Fibroblast of skin of abdomen (primary cell): ENCODE results near the gene C1orf232. TPM values are rescaled to one million over a fixed set of nuclear protein-coding genes. Genes with fewer than 3 reads are reported as not detected.

ENCODE experiments used
- DNase-seq: peaks from one replicate; pipeline ENCODE4 v3.0.0-alpha.2; 2013
- polyA plus RNA-seq, 2 experiments: library from polyadenylated mRNA; unstranded; fragments of 120-200 nt; gene quantifications; one replicate each; pipeline ENCODE4 v1.2.1, GENCODE V29; 2013; ENCODE audit not compliant: insufficient read length in 2 of 2

Gene C1orf232
- not detected for polyA plus RNA-seq (2013, experiment 1 of 2; ENCODE audit: insufficient read length)
- not detected for polyA plus RNA-seq (2013, experiment 2 of 2; ENCODE audit: insufficient read length)

- DNase-seq: no peak
These were observed at the start of gene C1orf232 for GRCh38 chr1:26168410-26169197. C1orf232 (minus strand) TSS chr1:26168963; CDS start chr1:26168499, 464 bp downstream.

GRCh38 chr1:26215246-26215645 is 46.5 kb upstream of the C1orf232 start:
- DNase-seq: no peak

- no peak for DNase-seq
These were observed 44.7 kb upstream of the C1orf232 start for GRCh38 chr1:26213335-26213905.

- DNase-seq: no peak
These were observed 44.0 kb upstream of the C1orf232 start for GRCh38 chr1:26212726-26213125.

- DNase-seq: no peak
These were observed 41.5 kb upstream of the C1orf232 start for GRCh38 chr1:26210147-26210870.

GRCh38 chr1:26203642-26204318 is 35.0 kb upstream of the C1orf232 start:
- DNase-seq: no peak

- no peak for DNase-seq
These were observed 31.6 kb upstream of the C1orf232 start for GRCh38 chr1:26200413-26200812.

- DNase-seq: no peak
These were observed 29.1 kb upstream of the C1orf232 start for GRCh38 chr1:26197813-26198212.

- no peak for DNase-seq
These were observed 28.5 kb upstream of the C1orf232 start for GRCh38 chr1:26197301-26197700.

GRCh38 chr1:26195805-26196204 is 27.0 kb upstream of the C1orf232 start:
- no peak for DNase-seq

GRCh38 chr1:26191739-26192138 is 23.0 kb upstream of the C1orf232 start:
- no peak for DNase-seq

- peak; percentile 26 for DNase-seq
These were observed 21.7 kb upstream of the C1orf232 start, which contains the start of gene CATSPER4 for GRCh38 chr1:26190373-26190987. CATSPER4 (plus strand) TSS chr1:26190602; CDS start chr1:26190628, 26 bp downstream.

GRCh38 chr1:26189751-26190275 is 21.1 kb upstream of the C1orf232 start:
- DNase-seq: no peak

- DNase-seq: no peak
These were observed 20.6 kb upstream of the C1orf232 start for GRCh38 chr1:26189331-26189730.

- no peak for DNase-seq
These were observed 19.7 kb upstream of the C1orf232 start for GRCh38 chr1:26188477-26188876.

GRCh38 chr1:26187882-26188281 is 19.1 kb upstream of the C1orf232 start:
- DNase-seq: no peak

- DNase-seq: no peak
These were observed 16.1 kb upstream of the C1orf232 start for GRCh38 chr1:26184883-26185282.

- DNase-seq: no peak
These were observed 15.3 kb upstream of the C1orf232 start for GRCh38 chr1:26184086-26184485.

- no peak for DNase-seq
These were observed 13.6 kb upstream of the C1orf232 start for GRCh38 chr1:26182383-26182696.

- DNase-seq: no peak
These were observed 13.0 kb upstream of the C1orf232 start for GRCh38 chr1:26181586-26182382.

- no peak for DNase-seq
These were observed 11.3 kb upstream of the C1orf232 start for GRCh38 chr1:26180010-26180506.
